HFFc6 (cell line): Measurements from ENCODE around the gene PTPN14. TPM values are rescaled to one million over a fixed set of nuclear protein-coding genes. Genes with fewer than 3 reads are reported as not detected.

ENCODE experiments used
- DNase-seq: peaks from one replicate; pipeline ENCODE4 v3.0.0-alpha.2; 2018
- H3K27ac Mint-ChIP-seq: 2 replicates; pipeline ENCODE4 v1.8.0; 2020; ENCODE audit warnings: mild to moderate bottlenecking, mixed read lengths
- H3K27me3 Mint-ChIP-seq: 2 replicates; pipeline ENCODE4 v1.8.0; 2021; ENCODE audit warnings: mild to moderate bottlenecking, moderate library complexity, mixed read lengths; ENCODE audit not compliant: insufficient read depth
- H3K36me3 Mint-ChIP-seq: 2 replicates; pipeline ENCODE4 v1.8.0; 2021; ENCODE audit warnings: low read depth, mixed read lengths
- H3K4me1 Mint-ChIP-seq: 2 replicates; pipeline ENCODE4 v1.8.0; 2020; ENCODE audit warnings: low read depth, mixed read lengths
- H3K4me3 Mint-ChIP-seq: 2 replicates; pipeline ENCODE4 v1.8.0; 2020; ENCODE audit warnings: mild to moderate bottlenecking, moderate library complexity, mixed read lengths
- H3K9me3 Mint-ChIP-seq: 2 replicates; pipeline ENCODE4 v1.8.0; 2020; ENCODE audit warnings: mild to moderate bottlenecking, mixed read lengths
- CTCF ChIP-seq: fragments of 200-600 bp; sonication (generic); IDR thresholded peaks from 2 replicates; pipeline ENCODE4 v1.5.0; 2021; ENCODE audit warnings: antibody characterized with exemption, mild to moderate bottlenecking
- total RNA-seq, 6 experiments: library from RNA; stranded (reverse); fragmentation: NEBNext Ultra II Directional; extraction: Animal tissue kit (Norgen Biotek cat#: 25700); gene quantifications; 2 replicates in 1 of 6; 3 replicates in 5 of 6; pipeline ENCODE4 v1.2.3, GENCODE V29; 2021

PTPN14 gene
- total RNA-seq, 6 experiments from 2014 or later, result 93.6 to 140 (median 106) TPM

GRCh38 chr1:214310010-214310409, 241.4 kb downstream of the PTPN14 start:
- Mint-ChIP-seq H3K27me3 (no peaks in the 10 kb centered on the region), H3K4me3 (no peak overlapping the region), H3K4me1 (peaks cover 5% of the 10 kb centered on the region), H3K36me3 (peaks cover 1% of the 10 kb centered on the region), H3K9me3 (no peaks in the 10 kb centered on the region), H3K27ac (no peak overlapping the region)
- DNase-seq, result no peak
- no peak for TF ChIP-seq CTCF

GRCh38 chr1:214306269-214306668, 245.1 kb downstream of the PTPN14 start:
- DNase-seq, result no peak
- no peaks in the 10 kb centered on the region for H3K27me3 Mint-ChIP-seq
- H3K36me3 Mint-ChIP-seq, result no peaks in the 10 kb centered on the region
- no peak overlapping the region for H3K27ac Mint-ChIP-seq
- no peak for TF ChIP-seq CTCF
- no peaks in the 10 kb centered on the region; the same call in 1 of the 2 replicates for H3K4me1 Mint-ChIP-seq
- H3K9me3 Mint-ChIP-seq, result no peaks in the 10 kb centered on the region
- H3K4me3 Mint-ChIP-seq, result no peak overlapping the region

GRCh38 chr1:214305164-214305751, 246.1 kb downstream of the PTPN14 start:
- no peaks in the 10 kb centered on the region; the same call in 1 of the 2 replicates for H3K36me3 Mint-ChIP-seq
- H3K27ac Mint-ChIP-seq, result no peak overlapping the region
- H3K9me3 Mint-ChIP-seq, result no peaks in the 10 kb centered on the region
- no peaks in the 10 kb centered on the region; the same call in 1 of the 2 replicates for H3K27me3 Mint-ChIP-seq
- TF ChIP-seq CTCF, result no peak
- H3K4me1 Mint-ChIP-seq, result no peaks in the 10 kb centered on the region; the same call in 1 of the 2 replicates
- no peak overlapping the region for H3K4me3 Mint-ChIP-seq
- no peak for DNase-seq

GRCh38 chr1:214303141-214303930, 248.1 kb downstream of the PTPN14 start:
- no peak for DNase-seq
- H3K27ac Mint-ChIP-seq, result no peak overlapping the region
- H3K9me3 Mint-ChIP-seq, result no peaks in the 10 kb centered on the region
- H3K4me3 Mint-ChIP-seq, result no peak overlapping the region
- peaks cover 2% of the 10 kb centered on the region for H3K36me3 Mint-ChIP-seq
- H3K4me1 Mint-ChIP-seq, result peaks cover 3% of the 10 kb centered on the region
- TF ChIP-seq CTCF, result no peak
- peaks cover 2% of the 10 kb centered on the region for H3K27me3 Mint-ChIP-seq

GRCh38 chr1:214301526-214301925, 249.9 kb downstream of the PTPN14 start:
- no peaks in the 10 kb centered on the region for H3K9me3 Mint-ChIP-seq
- no peak overlapping the region for H3K27ac Mint-ChIP-seq
- H3K27me3 Mint-ChIP-seq, result peaks cover 2% of the 10 kb centered on the region
- no peak for DNase-seq
- H3K4me3 Mint-ChIP-seq, result no peak overlapping the region
- TF ChIP-seq CTCF, result no peak
- peaks cover 8% of the 10 kb centered on the region for H3K36me3 Mint-ChIP-seq
- peaks cover 21% of the 10 kb centered on the region for H3K4me1 Mint-ChIP-seq
